Suprapubic skin (tissue), 3 donors: ENCODE measurements around the gene CAPN14.

Experiments
- EP300 ChIP-seq: sonication (generic); formaldehyde crosslinking; IDR thresholded peaks from one replicate; pipeline ENCODE4 v1.6.1; 2017; ENCODE audit warnings: antibody characterized with exemption
- TF ChIP-seq, protein P1 (sequence below), 2 donors: fragments of 200-600 bp in 1 of 2; fragments of 450-650 bp in 1 of 2; sonication (generic) in 1 of 2; IDR thresholded peaks; one replicate each; pipeline ENCODE4 v1.5.1; 2016 to 2019; ENCODE audit warnings: antibody characterized with exemption in 2 of 2, mild to moderate bottlenecking in 1 of 2, moderate library complexity in 1 of 2

DNA sequence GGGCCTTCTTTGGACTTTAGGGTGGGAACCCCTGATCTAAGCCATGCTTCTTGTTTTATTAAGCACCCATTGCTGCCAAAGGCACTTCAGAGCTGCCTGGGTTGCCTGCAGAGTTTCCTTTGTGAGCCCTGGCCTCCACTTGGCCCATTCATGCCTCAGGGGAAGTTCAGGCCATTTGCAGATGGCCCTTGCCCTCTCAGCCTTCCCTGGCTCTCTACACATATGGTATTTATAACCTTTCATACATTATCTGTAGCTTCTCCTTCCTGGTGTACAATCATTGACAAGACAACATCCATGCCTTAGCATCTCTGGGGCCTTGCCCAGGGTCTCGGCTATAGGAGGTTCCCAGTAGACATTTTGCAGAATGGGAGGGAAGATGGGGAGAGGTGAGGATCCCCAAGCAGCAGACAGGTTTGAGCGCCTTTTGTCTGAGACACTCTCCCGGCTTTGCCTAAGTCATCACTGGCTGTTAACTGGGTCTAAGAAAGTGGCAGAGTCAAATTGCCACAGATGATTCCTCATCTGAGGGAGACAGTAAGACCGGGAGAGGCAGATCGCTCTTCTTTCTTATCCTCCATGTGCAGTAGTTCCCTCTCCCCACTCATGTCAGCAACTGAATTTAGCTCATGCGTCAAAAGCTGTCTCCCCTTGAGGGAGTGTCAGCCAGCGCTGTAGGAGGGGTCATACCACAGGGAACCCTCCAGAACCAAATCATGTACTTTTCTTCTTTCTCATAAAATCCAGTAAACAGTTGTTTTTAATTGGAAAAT is 19.3 kb upstream of the CAPN14 start:
- no peak for TF ChIP-seq EP300
- TF ChIP-seq, protein P1, sequence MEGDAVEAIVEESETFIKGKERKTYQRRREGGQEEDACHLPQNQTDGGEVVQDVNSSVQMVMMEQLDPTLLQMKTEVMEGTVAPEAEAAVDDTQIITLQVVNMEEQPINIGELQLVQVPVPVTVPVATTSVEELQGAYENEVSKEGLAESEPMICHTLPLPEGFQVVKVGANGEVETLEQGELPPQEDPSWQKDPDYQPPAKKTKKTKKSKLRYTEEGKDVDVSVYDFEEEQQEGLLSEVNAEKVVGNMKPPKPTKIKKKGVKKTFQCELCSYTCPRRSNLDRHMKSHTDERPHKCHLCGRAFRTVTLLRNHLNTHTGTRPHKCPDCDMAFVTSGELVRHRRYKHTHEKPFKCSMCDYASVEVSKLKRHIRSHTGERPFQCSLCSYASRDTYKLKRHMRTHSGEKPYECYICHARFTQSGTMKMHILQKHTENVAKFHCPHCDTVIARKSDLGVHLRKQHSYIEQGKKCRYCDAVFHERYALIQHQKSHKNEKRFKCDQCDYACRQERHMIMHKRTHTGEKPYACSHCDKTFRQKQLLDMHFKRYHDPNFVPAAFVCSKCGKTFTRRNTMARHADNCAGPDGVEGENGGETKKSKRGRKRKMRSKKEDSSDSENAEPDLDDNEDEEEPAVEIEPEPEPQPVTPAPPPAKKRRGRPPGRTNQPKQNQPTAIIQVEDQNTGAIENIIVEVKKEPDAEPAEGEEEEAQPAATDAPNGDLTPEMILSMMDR (IDR thresholded peaks at IDR 0.05), result no peak
